HL-60 (cell line): Measurements from ENCODE around the gene PRCC.

ENCODE experiments used
- CTCF ChIP-seq: IDR thresholded peaks from one replicate; pipeline ENCODE4 v1.5.1; 2011; ENCODE audit warnings: low read length, control low read depth, inconsistent platforms; ENCODE audit not compliant: insufficient read depth
- GABPA ChIP-seq: IDR thresholded peaks from 2 replicates; pipeline ENCODE4 v1.6.1; 2012; ENCODE audit warnings: low read depth
- POLR2AphosphoS5 ChIP-seq: IDR thresholded peaks from 2 replicates; pipeline ENCODE4 v1.6.1; 2012; ENCODE audit warnings: low read depth

DNA sequence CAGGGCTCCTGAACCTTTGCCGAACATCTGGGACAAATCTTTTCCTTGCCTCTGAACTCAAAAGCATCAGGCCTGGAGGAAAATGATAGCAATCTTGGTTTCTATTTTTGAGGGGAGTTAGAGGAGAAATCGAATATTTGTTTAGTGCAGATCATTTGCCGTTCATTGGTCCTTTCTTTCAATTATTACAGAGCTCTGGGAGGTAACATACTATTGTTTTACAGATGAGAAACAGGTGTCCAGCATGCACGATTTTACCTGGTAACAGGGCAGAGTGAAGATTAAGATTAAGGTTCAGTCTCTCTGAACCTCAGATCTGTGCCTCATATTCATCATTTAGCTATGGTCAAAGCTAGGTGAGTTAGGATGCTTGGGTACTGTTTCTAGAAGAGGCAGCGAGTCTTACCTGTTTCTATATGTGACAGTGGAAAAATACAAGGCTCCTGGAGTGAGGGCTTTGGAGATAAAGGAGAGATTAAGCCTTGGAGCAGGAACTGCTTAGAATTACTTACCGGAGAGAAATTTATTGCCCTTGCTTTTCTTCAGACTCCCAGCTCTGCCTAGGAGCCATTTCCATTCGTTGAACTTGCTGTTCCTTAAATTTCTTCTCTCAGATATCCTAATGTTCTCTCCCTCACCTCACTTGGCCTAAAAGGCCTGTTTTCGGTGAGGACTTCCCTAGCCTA lies 1.4 kb downstream of the PRCC start:
- no peak for TF ChIP-seq CTCF
- TF ChIP-seq POLR2AphosphoS5: no peak
- TF ChIP-seq GABPA: no peak
